Gastroesophageal sphincter (tissue), 4 donors: ENCODE measurements around the gene NDUFS6. TPM values are rescaled to one million over a fixed set of nuclear protein-coding genes. Genes with fewer than 3 reads are reported as not detected.

ENCODE experiments used
- ATAC-seq: fragments of 150-250 bp; one replicate; pipeline ENCODE4 v1.9.1; 2016; ENCODE audit warnings: mild to moderate bottlenecking, moderate library complexity
- H3K27ac ChIP-seq, 4 donors: fragments of 200-600 bp; sonication (generic) in 3 of 4; 1 replicate in 3 of 4; 2 replicates in 1 of 4; pipeline ENCODE4 v1.5.1; 2016 to 2019
- H3K27me3 ChIP-seq: fragments of 200-600 bp; sonication (generic); one replicate; pipeline ENCODE4 v1.5.1; 2019
- H3K36me3 ChIP-seq, 2 donors: fragments of 200-600 bp; sonication (generic); one replicate each; pipeline ENCODE4 v1.5.1; 2019; ENCODE audit warnings: control low read depth in 1 of 2
- H3K4me1 ChIP-seq, 3 donors: fragments of 200-600 bp; sonication (generic); 1 replicate in 2 of 3; 2 replicates in 1 of 3; pipeline ENCODE4 v1.5.1; 2016 to 2019; ENCODE audit warnings: control low read depth in 2 of 3
- H3K4me3 ChIP-seq, 2 donors: fragments of 200-600 bp; sonication (generic); one replicate each; pipeline ENCODE4 v1.5.1; 2019; ENCODE audit warnings: mild to moderate bottlenecking in 1 of 2, moderate library complexity in 1 of 2
- H3K9me3 ChIP-seq, 3 donors: fragments of 200-600 bp; sonication (generic); one replicate each; pipeline ENCODE4 v1.5.1; 2017 to 2019; ENCODE audit warnings: control low read depth in 2 of 3
- CTCF ChIP-seq, 4 experiments: fragments of 200-600 bp in 2 of 4; fragments of 450-650 bp in 2 of 4; sonication (generic) in 1 of 4; IDR thresholded peaks; one replicate each; pipeline ENCODE4 v1.5.1; 2017 to 2019; ENCODE audit warnings: antibody characterized with exemption in 4 of 4, mild to moderate bottlenecking in 2 of 4, moderate library complexity in 2 of 4
- EP300 ChIP-seq: sonication (generic); formaldehyde crosslinking; IDR thresholded peaks from one replicate; pipeline ENCODE4 v1.6.1; 2017; ENCODE audit warnings: antibody characterized with exemption, mild to moderate bottlenecking
- POLR2A ChIP-seq, 2 donors: fragments of 450-650 bp; IDR thresholded peaks; one replicate each; pipeline ENCODE4 v1.6.1; 2017; ENCODE audit warnings: antibody characterized with exemption in 2 of 2, mild to moderate bottlenecking in 2 of 2, moderate library complexity in 1 of 2
- POLR2AphosphoS5 ChIP-seq: sonication (generic); formaldehyde crosslinking; IDR thresholded peaks from one replicate; pipeline ENCODE4 v1.6.1; 2017; ENCODE audit warnings: antibody characterized with exemption
- WGBS, 2 donors: methylation state at CpG; one replicate each; pipeline ENCODE4 v1.1.5; 2018; ENCODE audit warnings: low coverage in 1 of 2; 5-methylcytosine and 5-hydroxymethylcytosine counted together
- total RNA-seq, 4 donors: library from RNA; depleted of rRNA; stranded (reverse); fragments of >200 nt; gene quantifications; one replicate each; pipeline ENCODE4 v1.1.0, GENCODE V29; 2016

NDUFS6 gene
- total RNA-seq, 4 donors from 2014 or later = 44.6 to 82.9 (median 51.6) TPM

DNA sequence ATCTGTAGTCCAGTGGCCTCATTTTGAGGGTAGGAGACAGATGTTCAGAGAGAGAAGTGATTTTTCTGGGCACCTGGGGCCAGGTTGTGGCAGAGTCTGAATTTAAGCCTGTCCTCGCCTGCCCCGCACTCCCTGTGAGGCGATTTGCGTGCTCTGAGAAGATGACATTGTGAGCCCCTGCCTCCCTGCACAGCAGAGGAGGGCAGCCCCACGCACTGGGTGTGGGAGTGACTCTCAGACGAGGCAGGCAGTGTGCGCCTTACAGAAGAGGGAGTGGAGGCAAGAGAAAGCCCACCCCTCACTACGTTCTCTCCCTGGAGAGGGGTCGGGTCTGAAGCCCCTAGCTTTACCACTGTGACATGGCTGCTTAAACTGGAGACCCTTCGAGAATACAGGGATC lies 45.8 kb downstream of the NDUFS6 start:
- no peaks in the 10 kb centered on the region for H3K36me3 ChIP-seq
- no peaks in the 10 kb centered on the region for H3K4me1 ChIP-seq
- H3K27me3 ChIP-seq = peaks cover 84% of the 10 kb centered on the region
- no peak for TF ChIP-seq CTCF (IDR thresholded peaks at IDR 0.05)
- no peak for TF ChIP-seq POLR2AphosphoS5
- no peak for TF ChIP-seq EP300
- no peak for TF ChIP-seq POLR2A (IDR thresholded peaks at IDR 0.05)
- H3K9me3 ChIP-seq = no peaks in the 10 kb centered on the region
- H3K27ac ChIP-seq = no peak overlapping the region
- WGBS, 2 donors = 59% methylated on average over 5 of the region's 10 CpGs; no CpG with 5 or more reads in 1 of the 2 donors
- ATAC-seq = no peak
- no peak overlapping the region for H3K4me3 ChIP-seq

GRCh38 chr5:1847611-1848010 lies 46.4 kb downstream of the NDUFS6 start:
- TF ChIP-seq CTCF (IDR thresholded peaks at IDR 0.05) = no peak
- TF ChIP-seq POLR2AphosphoS5 = no peak
- TF ChIP-seq POLR2A (IDR thresholded peaks at IDR 0.05) = no peak
- no peak for TF ChIP-seq EP300
- Histone ChIP-seq H3K27me3 (peaks cover 84% of the 10 kb centered on the region), H3K27ac (no peak overlapping the region), H3K9me3 (no peaks in the 10 kb centered on the region), H3K4me1 (no peaks in the 10 kb centered on the region), H3K4me3 (no peak overlapping the region), H3K36me3 (no peaks in the 10 kb centered on the region)
- WGBS, 2 donors = 47% methylated on average over 2 of the region's 9 CpGs; no CpG with 5 or more reads in 1 of the 2 donors
- no peak for ATAC-seq

- Histone ChIP-seq H3K27ac (no peak overlapping the region), H3K4me3 (no peak overlapping the region), H3K9me3 (no peaks in the 10 kb centered on the region), H3K36me3 (no peaks in the 10 kb centered on the region), H3K4me1 (no peaks in the 10 kb centered on the region), H3K27me3 (peaks cover 92% of the 10 kb centered on the region)
- WGBS, 2 donors = 37 to 40% methylated on average over 9 to 12 of the region's 29 CpGs
- no peak for ATAC-seq
- TF ChIP-seq POLR2AphosphoS5 (no peak), CTCF (IDR thresholded peaks at IDR 0.05) (no peak), POLR2A (IDR thresholded peaks at IDR 0.05) (no peak), EP300 (no peak)
Measured at GRCh38 chr5:1850324-1851154, 49.3 kb downstream of the NDUFS6 start.

- no peaks in the 10 kb centered on the region for H3K4me1 ChIP-seq
- H3K27ac ChIP-seq = no peak overlapping the region
- H3K4me3 ChIP-seq = no peak overlapping the region
- H3K9me3 ChIP-seq = no peaks in the 10 kb centered on the region
- no peak for TF ChIP-seq CTCF (IDR thresholded peaks at IDR 0.05)
- TF ChIP-seq POLR2A (IDR thresholded peaks at IDR 0.05) = no peak
- TF ChIP-seq EP300 = no peak
- no peak for TF ChIP-seq POLR2AphosphoS5
- no peaks in the 10 kb centered on the region for H3K36me3 ChIP-seq
- peaks cover 100% of the 10 kb centered on the region for H3K27me3 ChIP-seq
- WGBS, 2 donors = 40% methylated on average over 1 of the region's 34 CpGs; no CpG with 5 or more reads in 1 of the 2 donors
- no peak for ATAC-seq
Measured at GRCh38 chr5:1851290-1851934, 50.2 kb downstream of the NDUFS6 start.
